ENCODE data around the gene ARID1B. TPM values are rescaled to one million over a fixed set of nuclear protein-coding genes. Genes with fewer than 3 reads are reported as not detected.

ARID1B gene
- total RNA-seq, 1 donor from 2014 or later = 155 TPM

DNA sequence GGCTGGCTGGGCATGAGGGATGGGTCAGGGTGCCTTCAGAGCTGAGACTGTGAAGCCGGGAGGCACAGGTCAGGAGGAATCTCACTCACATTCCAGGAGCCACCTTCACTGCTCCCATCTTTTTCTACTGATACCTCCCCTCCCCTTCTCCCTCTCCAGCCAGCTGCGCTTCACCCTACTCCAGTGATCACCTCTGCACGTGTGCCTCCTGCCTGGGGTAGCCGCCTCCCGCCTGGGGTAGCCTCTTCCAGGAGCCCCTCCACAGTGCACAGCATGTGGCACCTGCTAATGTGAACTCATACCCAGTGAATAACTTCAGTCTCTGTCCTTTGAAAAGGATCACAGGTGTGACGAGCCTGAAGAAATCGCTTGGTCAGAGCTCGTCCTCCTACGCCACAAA, 313.6 kb downstream of the ARID1B start:
- Mint-ChIP-seq H3K4me1 (peaks cover 23% of the 10 kb centered on the region), H3K27ac (peak overlapping the region; percentile 48), H3K9me3 (no peaks in the 10 kb centered on the region), H3K4me3 (no peak overlapping the region), H3K36me3 (peaks cover 18% of the 10 kb centered on the region), H3K27me3 (ENCODE audit: low read depth) (no peaks in the 10 kb centered on the region)
- no peak for DNase-seq (ENCODE audit: low spot score in 2 of 2, unreplicated experiment in 2 of 2)
- TF ChIP-seq, protein P1, sequence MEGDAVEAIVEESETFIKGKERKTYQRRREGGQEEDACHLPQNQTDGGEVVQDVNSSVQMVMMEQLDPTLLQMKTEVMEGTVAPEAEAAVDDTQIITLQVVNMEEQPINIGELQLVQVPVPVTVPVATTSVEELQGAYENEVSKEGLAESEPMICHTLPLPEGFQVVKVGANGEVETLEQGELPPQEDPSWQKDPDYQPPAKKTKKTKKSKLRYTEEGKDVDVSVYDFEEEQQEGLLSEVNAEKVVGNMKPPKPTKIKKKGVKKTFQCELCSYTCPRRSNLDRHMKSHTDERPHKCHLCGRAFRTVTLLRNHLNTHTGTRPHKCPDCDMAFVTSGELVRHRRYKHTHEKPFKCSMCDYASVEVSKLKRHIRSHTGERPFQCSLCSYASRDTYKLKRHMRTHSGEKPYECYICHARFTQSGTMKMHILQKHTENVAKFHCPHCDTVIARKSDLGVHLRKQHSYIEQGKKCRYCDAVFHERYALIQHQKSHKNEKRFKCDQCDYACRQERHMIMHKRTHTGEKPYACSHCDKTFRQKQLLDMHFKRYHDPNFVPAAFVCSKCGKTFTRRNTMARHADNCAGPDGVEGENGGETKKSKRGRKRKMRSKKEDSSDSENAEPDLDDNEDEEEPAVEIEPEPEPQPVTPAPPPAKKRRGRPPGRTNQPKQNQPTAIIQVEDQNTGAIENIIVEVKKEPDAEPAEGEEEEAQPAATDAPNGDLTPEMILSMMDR (IDR thresholded peaks at IDR 0.05; ENCODE audit: unreplicated experiment) = no peak

DNA sequence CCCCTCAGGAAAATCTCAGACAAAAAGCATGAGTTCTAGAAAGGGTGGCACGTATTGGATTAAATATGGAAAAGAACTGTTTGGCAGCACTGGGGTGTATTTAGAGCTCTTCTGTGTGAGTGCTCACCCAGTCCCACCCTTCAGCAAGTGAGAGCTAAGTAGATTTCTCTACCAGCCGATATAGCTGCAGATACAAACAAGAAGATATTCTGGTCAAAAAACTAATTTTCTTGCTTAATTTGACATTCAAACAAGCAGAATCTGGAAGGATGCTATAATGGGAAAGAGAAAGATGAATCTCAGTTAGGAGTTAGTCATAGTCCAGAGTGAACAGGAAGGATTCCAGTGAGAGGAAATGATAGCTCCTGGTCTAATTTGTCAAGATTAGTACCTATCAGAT, 314.1 kb downstream of the ARID1B start:
- DNase-seq (ENCODE audit: low spot score in 2 of 2, unreplicated experiment in 2 of 2) = no peak
- H3K4me1 Mint-ChIP-seq = peaks cover 23% of the 10 kb centered on the region
- no peak overlapping the region for H3K4me3 Mint-ChIP-seq
- peak overlapping the region; percentile 41 for H3K27ac Mint-ChIP-seq
- TF ChIP-seq, protein P1 (IDR thresholded peaks at IDR 0.05; ENCODE audit: unreplicated experiment) = no peak
- H3K27me3 Mint-ChIP-seq (ENCODE audit: low read depth) = no peaks in the 10 kb centered on the region
- H3K9me3 Mint-ChIP-seq = no peaks in the 10 kb centered on the region
- H3K36me3 Mint-ChIP-seq = peaks cover 19% of the 10 kb centered on the region

DNA sequence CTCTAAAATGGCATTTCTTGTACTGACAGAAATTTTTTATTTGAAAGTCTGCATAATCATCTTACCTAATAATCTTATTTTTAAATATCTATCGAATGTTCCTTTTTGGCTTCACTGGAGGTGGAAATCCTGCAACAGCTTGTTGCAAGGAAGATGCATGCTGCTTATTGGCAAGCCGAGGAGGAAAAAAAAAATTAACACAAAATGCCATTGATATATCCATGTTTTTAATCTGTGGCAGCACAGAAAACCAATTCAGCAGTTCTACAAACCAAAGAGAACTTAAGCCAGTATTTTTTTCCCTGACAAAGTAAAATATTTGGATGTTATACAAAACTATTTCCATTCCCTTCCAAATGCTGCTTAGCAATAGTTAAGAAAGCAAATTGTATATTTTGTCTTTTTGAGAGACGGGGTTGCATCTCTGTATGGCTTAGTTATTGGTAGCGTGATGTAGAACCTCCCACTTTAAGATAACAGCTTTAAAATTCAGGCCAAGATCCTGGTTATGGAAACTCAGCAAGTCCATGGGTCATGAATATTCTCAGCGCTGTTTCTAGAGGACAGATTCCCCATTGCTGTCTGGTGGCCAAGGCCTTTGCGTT, 314.8 kb downstream of the ARID1B start:
- H3K36me3 Mint-ChIP-seq = peaks cover 16% of the 10 kb centered on the region
- H3K4me1 Mint-ChIP-seq = peaks cover 23% of the 10 kb centered on the region
- H3K4me3 Mint-ChIP-seq = no peak overlapping the region
- H3K9me3 Mint-ChIP-seq = no peaks in the 10 kb centered on the region
- H3K27ac Mint-ChIP-seq = no peak overlapping the region
- TF ChIP-seq, protein P1 (IDR thresholded peaks at IDR 0.05; ENCODE audit: unreplicated experiment) = no peak
- no peak for DNase-seq (ENCODE audit: low spot score in 2 of 2, unreplicated experiment in 2 of 2)
- H3K27me3 Mint-ChIP-seq (ENCODE audit: low read depth) = no peaks in the 10 kb centered on the region

DNA sequence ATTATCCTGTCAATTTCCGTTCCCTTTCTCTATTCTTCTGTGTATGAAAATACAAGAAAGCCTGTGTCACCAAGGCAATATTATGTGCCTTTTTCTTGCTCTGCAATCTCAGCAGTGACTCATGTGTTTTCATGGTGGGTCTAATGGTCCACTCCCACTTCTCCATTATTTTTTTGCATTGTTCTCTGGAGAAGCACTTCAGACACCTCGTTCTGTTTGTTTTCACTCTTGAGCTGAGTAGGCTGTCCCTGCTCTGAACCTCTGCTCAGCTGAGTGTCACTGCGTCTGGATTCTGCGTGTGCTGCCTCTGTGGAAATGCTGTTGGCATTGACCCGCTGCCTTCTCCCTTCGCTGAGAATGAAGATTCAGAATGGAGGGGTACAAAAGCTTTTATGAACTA, 315.6 kb downstream of the ARID1B start:
- TF ChIP-seq, protein P1 (IDR thresholded peaks at IDR 0.05; ENCODE audit: unreplicated experiment) = no peak
- Mint-ChIP-seq H3K9me3 (no peaks in the 10 kb centered on the region), H3K4me1 (peaks cover 23% of the 10 kb centered on the region), H3K4me3 (no peak overlapping the region), H3K27ac (peak overlapping the region; percentile 10), H3K36me3 (peaks cover 16% of the 10 kb centered on the region), H3K27me3 (ENCODE audit: low read depth) (no peaks in the 10 kb centered on the region)
- no peak for DNase-seq (ENCODE audit: low spot score in 2 of 2, unreplicated experiment in 2 of 2)

DNA sequence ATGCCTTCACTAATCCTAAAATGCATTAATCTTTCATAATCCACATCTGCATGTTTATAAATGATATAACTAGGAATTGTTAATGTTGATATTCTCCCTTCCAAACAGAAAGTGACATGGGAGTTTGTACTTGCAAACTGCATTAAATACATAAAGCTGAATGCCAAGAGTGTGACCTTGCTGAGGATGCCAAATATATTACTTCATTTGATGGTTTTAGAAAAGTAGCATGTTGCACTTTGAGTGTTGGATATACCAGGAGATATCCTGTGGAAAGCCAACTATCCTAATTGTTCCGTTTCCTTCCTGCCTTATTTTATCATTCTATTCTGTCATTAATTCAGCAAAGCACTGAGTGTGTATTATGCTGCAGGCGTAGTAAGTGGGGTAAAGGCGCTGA, 316.4 kb downstream of the ARID1B start:
- Mint-ChIP-seq H3K4me3 (no peak overlapping the region), H3K4me1 (peaks cover 23% of the 10 kb centered on the region)

More for the DNA sequence above, 316.4 kb downstream of the ARID1B start:
- Mint-ChIP-seq H3K27me3 (ENCODE audit: low read depth) (no peaks in the 10 kb centered on the region), H3K27ac (no peak overlapping the region), H3K36me3 (peaks cover 17% of the 10 kb centered on the region), H3K9me3 (no peaks in the 10 kb centered on the region)
- TF ChIP-seq, protein P1 (IDR thresholded peaks at IDR 0.05; ENCODE audit: unreplicated experiment) = no peak
- DNase-seq (ENCODE audit: low spot score in 2 of 2, unreplicated experiment in 2 of 2) = no peak
